PC-9 (cell line): ENCODE results near the gene ACTN3. TPM values are rescaled to one million over a fixed set of nuclear protein-coding genes. Genes with fewer than 3 reads are reported as not detected.

Experiments used
- BruUV-seq: library from RNA; stranded (reverse); fragments of 400-500 nt; replicated peaks from 2 replicates; lab custom pipeline; 2021; lab: Mats Ljungman, UMichigan
- CTCF ChIA-PET: fragments of 300-600 bp; sonication (Branson Sonifier 250); formaldehyde crosslinking; loops from one replicate; lab custom pipeline; 2022; ENCODE audit warnings: antibody characterized with exemption; lab: Charles Lee
- POLR2A ChIA-PET: fragments of 300-600 bp; sonication (Branson Sonifier 250); formaldehyde crosslinking; loops from one replicate; lab custom pipeline; 2022; ENCODE audit warnings: antibody characterized with exemption; ENCODE audit not compliant: unreplicated experiment; lab: Charles Lee
- DNase-seq, 2 experiments: peaks; one replicate each; pipeline versions ENCODE4 v3.0.0 to v3.0.0-alpha.2; 2015 to 2022; ENCODE audit warnings: mixed read lengths in 1 of 2
- H2AFZ ChIP-seq: fragments of 200-600 bp; sonication (generic); 2 replicates; pipeline ENCODE4 v1.8.1; 2017; ENCODE audit warnings: antibody characterized with exemption
- H3F3A ChIP-seq: fragments of 200-600 bp; sonication (generic); 2 replicates; pipeline ENCODE4 v1.8.1; 2017; ENCODE audit warnings: antibody characterized with exemption, mild to moderate bottlenecking, low read depth; ENCODE audit not compliant: insufficient read depth
- H3K27ac ChIP-seq: fragments of 200-600 bp; sonication (generic); 2 replicates; pipeline ENCODE4 v1.6.1; 2016; ENCODE audit warnings: mixed run types
- H3K27me3 ChIP-seq: fragments of 200-600 bp; sonication (generic); 2 replicates; pipeline ENCODE4 v1.6.1; 2016; ENCODE audit warnings: low read depth, mixed run types; ENCODE audit not compliant: insufficient read depth
- H3K36me3 ChIP-seq: fragments of 200-600 bp; sonication (generic); 2 replicates; pipeline ENCODE4 v1.6.1; 2016; ENCODE audit warnings: low read depth, mixed run types
- H3K4me1 ChIP-seq: fragments of 200-600 bp; sonication (generic); replicated peaks from 2 replicates; pipeline ENCODE4 v1.6.1; 2016; ENCODE audit warnings: mixed run types; ENCODE audit not compliant: insufficient read depth
- H3K4me2 ChIP-seq: fragments of 200-600 bp; sonication (generic); 2 replicates; pipeline ENCODE4 v1.6.1; 2017; ENCODE audit warnings: mixed run types
- H3K4me3 ChIP-seq: fragments of 200-600 bp; sonication (generic); 2 replicates; pipeline ENCODE4 v1.6.1; 2016; ENCODE audit warnings: mixed run types
- H3K79me2 ChIP-seq: fragments of 200-600 bp; sonication (generic); 2 replicates; pipeline ENCODE4 v1.6.1; 2017; ENCODE audit warnings: low read depth, mixed run types
- H3K9me2 ChIP-seq: fragments of 200-600 bp; sonication (generic); 2 replicates; pipeline ENCODE4 v1.8.1; 2017; ENCODE audit warnings: mild to moderate bottlenecking; ENCODE audit not compliant: insufficient read depth
- H3K9me3 ChIP-seq: fragments of 200-600 bp; sonication (generic); 2 replicates; pipeline ENCODE4 v1.8.1; 2016; ENCODE audit warnings: low read depth; ENCODE audit not compliant: insufficient read depth
- H4K20me1 ChIP-seq: fragments of 200-600 bp; sonication (generic); 2 replicates; pipeline ENCODE4 v1.8.1; 2017; ENCODE audit not compliant: insufficient read depth
- EZH2 ChIP-seq: fragments of 200-600 bp; sonication (generic); IDR thresholded peaks from 2 replicates; pipeline ENCODE4 v1.8.0; 2017; ENCODE audit warnings: antibody characterized with exemption, low read depth
- intact Hi-C: fragments of 100-400 bp; cut with micrococcal nuclease; formaldehyde crosslinking; loops from one replicate; pipeline ENCODE4 v1.10.0; 2022; ENCODE audit not compliant: unreplicated experiment
- total RNA-seq: library from RNA; stranded (reverse); gene quantifications from 2 replicates; pipeline ENCODE4 v1.2.3, GENCODE V29; 2021
- TF ChIP-seq, protein P1 (sequence below): fragments of 200-600 bp; sonication (generic); conservative IDR thresholded peaks from 2 replicates; pipeline ENCODE4 v1.6.1; 2017; ENCODE audit warnings: mixed run types, antibody characterized with exemption, mild to moderate bottlenecking, moderate library complexity

Gene ACTN3
- total RNA-seq, 1 experiment from 2014 or later, result not detected

DNA sequence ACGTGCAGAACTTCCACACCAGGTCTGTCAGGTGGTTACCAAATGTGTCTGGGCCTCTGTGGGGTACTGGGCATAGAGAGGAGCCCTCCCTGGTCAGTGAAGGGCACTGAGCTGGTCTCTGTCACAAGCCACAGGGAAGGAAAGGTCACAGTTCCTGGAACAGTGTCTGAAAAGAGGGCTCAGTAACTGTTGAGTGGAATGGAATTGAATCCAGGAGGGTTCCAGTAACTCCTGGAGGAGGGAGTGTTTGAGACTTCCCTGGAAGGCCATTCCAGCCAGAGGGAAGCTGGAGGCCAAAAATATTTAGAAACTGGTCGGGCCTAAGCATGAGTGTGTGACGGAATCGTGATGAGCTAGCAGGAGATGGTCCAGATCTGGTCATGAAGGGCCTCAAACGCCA lies 7.9 kb downstream of the ACTN3 start:
- CTCF ChIA-PET, result no interaction called here
- no peak overlapping the region for H3K4me3 ChIP-seq
- BruUV-seq, result no TSS peak

DNA sequence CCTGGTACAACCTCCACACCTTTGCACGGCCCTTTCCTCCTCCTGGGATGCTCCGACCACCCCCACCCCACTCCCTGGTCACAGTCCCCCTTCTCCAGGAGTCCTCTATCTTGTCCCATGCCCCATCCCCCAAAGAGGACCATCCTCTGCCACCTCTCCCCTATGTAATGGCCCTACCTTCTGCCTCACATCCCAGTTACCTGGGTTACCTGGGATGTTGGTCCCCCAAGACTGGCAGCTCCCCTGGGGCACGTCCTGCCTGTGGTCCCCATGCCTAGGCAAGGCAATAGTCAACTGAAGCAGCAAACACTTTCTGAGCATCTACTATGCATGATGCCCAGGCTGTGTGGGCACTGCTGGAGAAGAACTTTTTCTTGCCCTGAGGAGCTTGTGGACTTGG lies 8.7 kb downstream of the ACTN3 start:
- DNase-seq, result no peak
- TF ChIP-seq EZH2, result no peak
- TF ChIP-seq, protein P1, sequence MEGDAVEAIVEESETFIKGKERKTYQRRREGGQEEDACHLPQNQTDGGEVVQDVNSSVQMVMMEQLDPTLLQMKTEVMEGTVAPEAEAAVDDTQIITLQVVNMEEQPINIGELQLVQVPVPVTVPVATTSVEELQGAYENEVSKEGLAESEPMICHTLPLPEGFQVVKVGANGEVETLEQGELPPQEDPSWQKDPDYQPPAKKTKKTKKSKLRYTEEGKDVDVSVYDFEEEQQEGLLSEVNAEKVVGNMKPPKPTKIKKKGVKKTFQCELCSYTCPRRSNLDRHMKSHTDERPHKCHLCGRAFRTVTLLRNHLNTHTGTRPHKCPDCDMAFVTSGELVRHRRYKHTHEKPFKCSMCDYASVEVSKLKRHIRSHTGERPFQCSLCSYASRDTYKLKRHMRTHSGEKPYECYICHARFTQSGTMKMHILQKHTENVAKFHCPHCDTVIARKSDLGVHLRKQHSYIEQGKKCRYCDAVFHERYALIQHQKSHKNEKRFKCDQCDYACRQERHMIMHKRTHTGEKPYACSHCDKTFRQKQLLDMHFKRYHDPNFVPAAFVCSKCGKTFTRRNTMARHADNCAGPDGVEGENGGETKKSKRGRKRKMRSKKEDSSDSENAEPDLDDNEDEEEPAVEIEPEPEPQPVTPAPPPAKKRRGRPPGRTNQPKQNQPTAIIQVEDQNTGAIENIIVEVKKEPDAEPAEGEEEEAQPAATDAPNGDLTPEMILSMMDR, result no peak
- no peak overlapping the region for H2AFZ ChIP-seq
- H3K4me1 ChIP-seq, result no peaks in the 10 kb centered on the region
- H3K79me2 ChIP-seq, result no peaks in the 10 kb centered on the region
- no peaks in the 10 kb centered on the region for H3K27me3 ChIP-seq
- H4K20me1 ChIP-seq, result no peaks in the 10 kb centered on the region; the same call in 1 of the 2 replicates
- H3K27ac ChIP-seq, result no peak overlapping the region
- H3F3A ChIP-seq, result no peaks in the 10 kb centered on the region; the same call in 1 of the 2 replicates
- H3K4me2 ChIP-seq, result no peak overlapping the region
- no peaks in the 10 kb centered on the region for H3K9me3 ChIP-seq
- no peak overlapping the region for H3K4me3 ChIP-seq
- no peaks in the 10 kb centered on the region for H3K9me2 ChIP-seq
- H3K36me3 ChIP-seq, result no peaks in the 10 kb centered on the region
- BruUV-seq, result no TSS peak
- intact Hi-C loops, result no loop called here
- ChIA-PET CTCF (interaction anchor here (0.5 kb wide), 1 partner anchor 228 kb away, joined by 3 read pairs; no protein-coding TSS in a partner anchor), POLR2A (interaction anchor here (0.6 kb wide), 1 partner anchor 11 kb away, joined by 9 read pairs; no protein-coding TSS in a partner anchor)

More for the DNA sequence above, 7.9 kb downstream of the ACTN3 start:
- no peak for TF ChIP-seq EZH2
- TF ChIP-seq, protein P1, result no peak
- H4K20me1 ChIP-seq, result no peaks in the 10 kb centered on the region; the same call in 1 of the 2 replicates
- no peaks in the 10 kb centered on the region for H3K79me2 ChIP-seq
- no peaks in the 10 kb centered on the region for H3K9me3 ChIP-seq
- H3K9me2 ChIP-seq, result no peaks in the 10 kb centered on the region
- no peak overlapping the region for H2AFZ ChIP-seq
- H3K4me1 ChIP-seq, result no peaks in the 10 kb centered on the region
- H3K27ac ChIP-seq, result no peak overlapping the region
- no peaks in the 10 kb centered on the region for H3K36me3 ChIP-seq
- H3K27me3 ChIP-seq, result peaks cover 7% of the 10 kb centered on the region; the same call in 1 of the 2 replicates
- intact Hi-C loops, result no loop called here
- DNase-seq, result no peak
- POLR2A ChIA-PET, result interaction anchor here (0.6 kb wide), 1 partner anchor 12 kb away, joined by 9 read pairs; no protein-coding TSS in a partner anchor
- no peaks in the 10 kb centered on the region; the same call in 1 of the 2 replicates for H3F3A ChIP-seq
- H3K4me2 ChIP-seq, result no peak overlapping the region

GRCh38 chr11:66556086-66556485 lies 9.4 kb downstream of the ACTN3 start:
- Histone ChIP-seq H3K4me2 (no peak overlapping the region), H3F3A (no peaks in the 10 kb centered on the region; the same call in 1 of the 2 replicates), H3K9me3 (no peaks in the 10 kb centered on the region), H2AFZ (no peak overlapping the region), H3K36me3 (no peaks in the 10 kb centered on the region), H3K27me3 (no peaks in the 10 kb centered on the region), H3K27ac (no peak overlapping the region), H3K4me3 (no peak overlapping the region), H3K79me2 (no peaks in the 10 kb centered on the region), H4K20me1 (no peaks in the 10 kb centered on the region; the same call in 1 of the 2 replicates), H3K4me1 (no peaks in the 10 kb centered on the region), H3K9me2 (no peaks in the 10 kb centered on the region)
- intact Hi-C loops, result no loop called here
- ChIA-PET CTCF (no interaction called here), POLR2A (no interaction called here)
- no peak for DNase-seq
- TF ChIP-seq EZH2, result no peak
- TF ChIP-seq, protein P1, result no peak
- no TSS peak for BruUV-seq
